Heart left ventricle (tissue), 13 donors: Measurements from ENCODE around the gene PTPRN2.

ENCODE experiments used
- POLR2A ChIP-seq, 2 donors: fragments of 450-650 bp; IDR thresholded peaks; one replicate each; pipeline ENCODE4 v1.6.1; 2017; ENCODE audit warnings: antibody characterized with exemption in 2 of 2, mild to moderate bottlenecking in 2 of 2, moderate library complexity in 2 of 2
- TF ChIP-seq, protein P1 (sequence below), 12 donors: fragments of 200-600 bp; sonication (generic) in 4 of 12; IDR thresholded peaks; one replicate each; pipeline versions ENCODE4 v1.5.0 to v1.8.0; 2018 to 2022; ENCODE audit warnings: antibody characterized with exemption in 12 of 12, mild to moderate bottlenecking in 5 of 12
- donor health status: ischemic (EF 13 %, LVEDD 7.1; RV severe dilation, severe dysfunction).
- donor health status: DM: no; HTN: yes; CAD: no.
- donor health status: DM: no; HTN: no; CAD: no.
- donor health status: ischemic (EF 25% LVEDD 6.9; RV normal size, moderate dysfunction).
- donor health status: ischemic (EF 25% LVEDD 5.7; RV mildly dilated, moderate dysfunction).
- donor health status: ischemic (EF 35%, LVEDD 5.7; RV mildly dilated, moderate dysfunction).
- donor health status: nonischemic (EF 11% LVEDD 7.7; RV severe dilation, severe dysfunction).
- donor health status: DM: yes; HTN: yes; CAD: no.
- donor health status: PGD.
- donor health status: ischemic (EF 29% LVEDD 5.4; RV normal size, mild dysfunction).
- donor health status: nonischemic (EF 23%, LVEDD 6.1; RV moderate dilation, normal function).

DNA sequence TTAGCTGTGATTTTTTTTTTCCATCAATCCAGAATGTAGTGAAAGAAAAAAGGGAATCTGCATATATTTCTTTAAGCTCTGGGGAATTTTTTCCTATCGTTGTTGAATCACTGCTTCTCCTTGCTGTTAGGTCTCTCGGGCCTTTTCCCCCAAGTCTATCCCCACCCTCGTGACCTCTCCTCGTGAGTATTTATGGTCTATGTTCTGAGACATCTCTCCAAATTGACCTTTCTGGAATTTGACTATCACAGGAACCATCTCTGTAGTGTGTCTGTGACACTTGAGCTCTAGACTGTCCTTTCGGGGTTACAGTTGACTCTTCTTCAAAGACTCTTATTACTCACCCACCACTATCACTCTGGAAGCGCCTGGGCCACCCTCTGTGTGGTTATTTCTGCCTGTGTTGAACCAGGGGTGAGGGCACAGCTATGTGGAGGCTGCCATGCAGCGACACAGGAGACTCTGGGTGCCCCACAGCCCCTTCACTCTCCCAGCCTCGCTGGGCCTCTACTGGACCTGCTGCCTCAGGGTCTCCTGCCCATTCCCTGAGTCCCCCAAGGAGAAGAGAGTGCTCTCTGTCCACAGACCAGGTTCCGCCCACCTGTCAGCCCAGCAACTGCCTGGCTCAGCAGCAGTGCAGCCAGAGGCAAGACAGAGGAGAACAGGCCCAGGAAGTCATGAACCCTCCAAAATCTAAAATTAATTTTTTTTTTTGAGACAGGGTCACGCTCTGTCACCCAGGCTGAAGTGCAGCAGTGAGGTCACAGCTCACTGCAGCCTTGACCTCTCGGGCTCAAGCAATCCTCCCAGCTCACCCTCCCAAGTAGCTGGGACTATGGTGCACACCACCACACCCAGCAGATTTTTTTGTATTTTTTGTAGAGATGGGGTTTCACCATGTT lies 45.7 kb upstream of the PTPRN2 start:
- TF ChIP-seq POLR2A (IDR thresholded peaks at IDR 0.05) = no peak
- TF ChIP-seq, protein P1, sequence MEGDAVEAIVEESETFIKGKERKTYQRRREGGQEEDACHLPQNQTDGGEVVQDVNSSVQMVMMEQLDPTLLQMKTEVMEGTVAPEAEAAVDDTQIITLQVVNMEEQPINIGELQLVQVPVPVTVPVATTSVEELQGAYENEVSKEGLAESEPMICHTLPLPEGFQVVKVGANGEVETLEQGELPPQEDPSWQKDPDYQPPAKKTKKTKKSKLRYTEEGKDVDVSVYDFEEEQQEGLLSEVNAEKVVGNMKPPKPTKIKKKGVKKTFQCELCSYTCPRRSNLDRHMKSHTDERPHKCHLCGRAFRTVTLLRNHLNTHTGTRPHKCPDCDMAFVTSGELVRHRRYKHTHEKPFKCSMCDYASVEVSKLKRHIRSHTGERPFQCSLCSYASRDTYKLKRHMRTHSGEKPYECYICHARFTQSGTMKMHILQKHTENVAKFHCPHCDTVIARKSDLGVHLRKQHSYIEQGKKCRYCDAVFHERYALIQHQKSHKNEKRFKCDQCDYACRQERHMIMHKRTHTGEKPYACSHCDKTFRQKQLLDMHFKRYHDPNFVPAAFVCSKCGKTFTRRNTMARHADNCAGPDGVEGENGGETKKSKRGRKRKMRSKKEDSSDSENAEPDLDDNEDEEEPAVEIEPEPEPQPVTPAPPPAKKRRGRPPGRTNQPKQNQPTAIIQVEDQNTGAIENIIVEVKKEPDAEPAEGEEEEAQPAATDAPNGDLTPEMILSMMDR (IDR thresholded peaks at IDR 0.05) = no peak
